HG02973 (cell line): ENCODE measurements around the gene DNAJC27.
A peak's percentile ranks its signal among the peaks of the same experiment; 100 is the strongest.
"Not testable (repeated sequence)": the region's sequence is repeated elsewhere in the genome, so short reads cannot be mapped to it uniquely, and the experiment has no call there.

Experiments used
- ATAC-seq: cut with Tn5 transposase; IDR thresholded peaks from one replicate; pipeline ENCODE4 v1.9.1; 2021; ENCODE audit warnings: moderate library complexity; ENCODE audit not compliant: unreplicated experiment

DNAJC27 gene

GRCh38 chr2:24971536-24972314 is at the start of gene DNAJC27:
Gene DNAJC27, minus strand, starts transcription at chr2:24971955. Its CDS starts 51 bp downstream, at chr2:24971904.
- peak; percentile 93 for ATAC-seq

GRCh38 chr2:25018681-25019080 is 46.9 kb upstream of the DNAJC27 start:
- ATAC-seq, result no peak

- ATAC-seq, result no peak
Measured at GRCh38 chr2:25014631-25015030, 42.9 kb upstream of the DNAJC27 start.

GRCh38 chr2:25011342-25011741 is 39.6 kb upstream of the DNAJC27 start:
- ATAC-seq, result not testable (repeated sequence)

GRCh38 chr2:25009954-25010353 is 38.2 kb upstream of the DNAJC27 start:
- no peak for ATAC-seq

GRCh38 chr2:25002066-25002465 is 30.3 kb upstream of the DNAJC27 start:
- ATAC-seq, result no peak

GRCh38 chr2:25001325-25001637 is 29.5 kb upstream of the DNAJC27 start:
- no peak for ATAC-seq

- ATAC-seq, result no peak
Measured at GRCh38 chr2:25000503-25001324, 29.0 kb upstream of the DNAJC27 start.

GRCh38 chr2:25000036-25000435 is 28.3 kb upstream of the DNAJC27 start:
- no peak for ATAC-seq

- not testable (repeated sequence) for ATAC-seq
Measured at GRCh38 chr2:24999097-24999496, 27.3 kb upstream of the DNAJC27 start.

GRCh38 chr2:24994146-24994724 is 22.5 kb upstream of the DNAJC27 start:
- ATAC-seq, result no peak

- no peak for ATAC-seq
Measured at GRCh38 chr2:24993406-24994145, 21.8 kb upstream of the DNAJC27 start.

GRCh38 chr2:24986372-24986771 is 14.6 kb upstream of the DNAJC27 start:
- no peak for ATAC-seq

GRCh38 chr2:24985511-24985910 is 13.8 kb upstream of the DNAJC27 start:
- no peak for ATAC-seq

- no peak for ATAC-seq
Measured at GRCh38 chr2:24984912-24985311, 13.2 kb upstream of the DNAJC27 start.

GRCh38 chr2:24981411-24982136 is 9.8 kb upstream of the DNAJC27 start:
- no peak for ATAC-seq

GRCh38 chr2:24978661-24979060 is 6.9 kb upstream of the DNAJC27 start:
- ATAC-seq, result no peak

GRCh38 chr2:24977631-24978030 is 5.9 kb upstream of the DNAJC27 start:
- ATAC-seq, result no peak

- no peak for ATAC-seq
Measured at GRCh38 chr2:24973812-24974211, 2.1 kb upstream of the DNAJC27 start.

- ATAC-seq, result no peak
Measured at GRCh38 chr2:24972315-24972961, 683 bp upstream of the DNAJC27 start.
